HL-60 (cell line): ENCODE results near the gene FCMR.
A peak's percentile ranks its signal among the peaks of the same experiment; 100 is the strongest.

Experiments
- DNase-seq, 2 experiments: peaks; one replicate each; pipeline ENCODE4 v3.0.0-alpha.2; 2010 to 2020; ENCODE audit warnings: low read depth in 1 of 2, low spot score in 1 of 2
- H3K27ac ChIP-seq: fragments of 250-450 bp; sonication (Bioruptor Pico); replicated peaks from 2 replicates; pipeline ENCODE4 v1.5.1; 2020; ENCODE audit warnings: mild to moderate bottlenecking, moderate library complexity
- H3K27me3 ChIP-seq: fragments of 250-450 bp; sonication (Bioruptor Pico); 2 replicates; pipeline ENCODE4 v1.5.1; 2021; ENCODE audit warnings: mild to moderate bottlenecking, moderate library complexity; ENCODE audit not compliant: insufficient read depth, poor library complexity, severe bottlenecking
- H3K4me3 ChIP-seq: replicated peaks from 2 replicates; pipeline ENCODE4 v1.5.1; 2011; ENCODE audit warnings: mild to moderate bottlenecking, control low read depth, low read length; ENCODE audit not compliant: insufficient read depth
- CTCF ChIP-seq: IDR thresholded peaks from one replicate; pipeline ENCODE4 v1.5.1; 2011; ENCODE audit warnings: low read length, control low read depth, inconsistent platforms; ENCODE audit not compliant: insufficient read depth
- GABPA ChIP-seq: IDR thresholded peaks from 2 replicates; pipeline ENCODE4 v1.6.1; 2012; ENCODE audit warnings: low read depth
- POLR2AphosphoS5 ChIP-seq: IDR thresholded peaks from 2 replicates; pipeline ENCODE4 v1.6.1; 2012; ENCODE audit warnings: low read depth
- SPI1 ChIP-seq: IDR thresholded peaks from 2 replicates; pipeline ENCODE4 v1.6.1; 2012; ENCODE audit warnings: low read depth, mild to moderate bottlenecking, borderline replicate concordance
- TF ChIP-seq, protein P1 (sequence below): IDR thresholded peaks from 2 replicates; pipeline ENCODE4 v1.6.1; 2012; ENCODE audit warnings: low read depth; ENCODE audit not compliant: insufficient replicate concordance

The FCMR gene

DNA sequence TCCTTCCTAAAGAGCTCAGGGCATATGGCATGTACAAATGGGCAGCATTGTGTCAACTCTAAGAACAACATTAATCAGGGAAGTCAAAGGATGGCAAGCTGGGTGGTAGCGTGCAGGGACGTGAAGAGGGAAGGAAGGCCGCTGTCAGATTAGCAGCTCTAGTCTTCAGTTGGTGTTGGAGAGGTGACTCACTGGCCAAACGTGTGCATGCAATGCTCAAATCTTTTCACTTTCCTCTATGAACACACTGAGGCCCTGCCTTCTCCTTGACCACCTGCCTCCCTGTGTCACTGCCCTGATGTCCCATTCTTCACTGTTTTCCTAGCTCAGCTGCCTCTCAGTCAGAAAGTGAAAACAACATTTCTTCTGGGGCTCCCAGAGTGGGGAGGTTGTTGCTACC is 30.4 kb upstream of the FCMR start:
- TF ChIP-seq CTCF (no peak), SPI1 (no peak), GABPA (no peak), POLR2AphosphoS5 (no peak)
- TF ChIP-seq, protein P1, sequence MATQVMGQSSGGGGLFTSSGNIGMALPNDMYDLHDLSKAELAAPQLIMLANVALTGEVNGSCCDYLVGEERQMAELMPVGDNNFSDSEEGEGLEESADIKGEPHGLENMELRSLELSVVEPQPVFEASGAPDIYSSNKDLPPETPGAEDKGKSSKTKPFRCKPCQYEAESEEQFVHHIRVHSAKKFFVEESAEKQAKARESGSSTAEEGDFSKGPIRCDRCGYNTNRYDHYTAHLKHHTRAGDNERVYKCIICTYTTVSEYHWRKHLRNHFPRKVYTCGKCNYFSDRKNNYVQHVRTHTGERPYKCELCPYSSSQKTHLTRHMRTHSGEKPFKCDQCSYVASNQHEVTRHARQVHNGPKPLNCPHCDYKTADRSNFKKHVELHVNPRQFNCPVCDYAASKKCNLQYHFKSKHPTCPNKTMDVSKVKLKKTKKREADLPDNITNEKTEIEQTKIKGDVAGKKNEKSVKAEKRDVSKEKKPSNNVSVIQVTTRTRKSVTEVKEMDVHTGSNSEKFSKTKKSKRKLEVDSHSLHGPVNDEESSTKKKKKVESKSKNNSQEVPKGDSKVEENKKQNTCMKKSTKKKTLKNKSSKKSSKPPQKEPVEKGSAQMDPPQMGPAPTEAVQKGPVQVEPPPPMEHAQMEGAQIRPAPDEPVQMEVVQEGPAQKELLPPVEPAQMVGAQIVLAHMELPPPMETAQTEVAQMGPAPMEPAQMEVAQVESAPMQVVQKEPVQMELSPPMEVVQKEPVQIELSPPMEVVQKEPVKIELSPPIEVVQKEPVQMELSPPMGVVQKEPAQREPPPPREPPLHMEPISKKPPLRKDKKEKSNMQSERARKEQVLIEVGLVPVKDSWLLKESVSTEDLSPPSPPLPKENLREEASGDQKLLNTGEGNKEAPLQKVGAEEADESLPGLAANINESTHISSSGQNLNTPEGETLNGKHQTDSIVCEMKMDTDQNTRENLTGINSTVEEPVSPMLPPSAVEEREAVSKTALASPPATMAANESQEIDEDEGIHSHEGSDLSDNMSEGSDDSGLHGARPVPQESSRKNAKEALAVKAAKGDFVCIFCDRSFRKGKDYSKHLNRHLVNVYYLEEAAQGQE: no peak
- peak; percentile 39 to 68 for DNase-seq
- no peaks in the 10 kb centered on the region for H3K27me3 ChIP-seq
- H3K27ac ChIP-seq: no peak overlapping the region
- no peak overlapping the region for H3K4me3 ChIP-seq

- no peaks in the 10 kb centered on the region for H3K27me3 ChIP-seq
- no peak for DNase-seq
- H3K27ac ChIP-seq: no peak overlapping the region
- no peak overlapping the region for H3K4me3 ChIP-seq
- TF ChIP-seq, protein P1: no peak
- TF ChIP-seq CTCF (no peak), POLR2AphosphoS5 (no peak), GABPA (no peak), SPI1 (no peak)
Observed at GRCh38 chr1:206951318-206952100, 29.8 kb upstream of the FCMR start.

DNA sequence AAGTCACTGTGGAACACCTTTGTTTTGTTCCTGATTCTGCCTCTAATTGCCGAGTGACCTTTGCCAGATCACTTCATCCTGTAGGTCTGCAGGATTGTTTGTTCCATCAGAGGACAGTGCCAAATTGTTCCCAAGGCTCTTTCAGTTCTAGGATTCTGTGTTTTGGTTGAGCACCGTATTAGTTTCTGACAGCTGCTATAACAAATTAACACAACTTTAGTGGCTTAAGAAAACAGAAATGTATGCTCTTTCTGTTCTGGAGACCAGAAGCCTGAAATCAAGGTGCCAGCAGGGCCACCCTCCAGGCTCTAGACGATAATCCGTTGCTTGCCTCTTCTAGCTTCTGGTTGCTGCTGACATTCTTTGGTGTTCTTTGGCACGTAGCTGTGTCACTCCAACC is 27.9 kb upstream of the FCMR start:
- no peak overlapping the region for H3K27ac ChIP-seq
- H3K4me3 ChIP-seq: no peak overlapping the region
- H3K27me3 ChIP-seq: no peaks in the 10 kb centered on the region
- TF ChIP-seq GABPA (no peak), CTCF (no peak), SPI1 (no peak), POLR2AphosphoS5 (no peak)
- TF ChIP-seq, protein P1: no peak
- no peak for DNase-seq
